CD4-positive, alpha-beta T cell treated with Interleukin-1 beta for 1 hour (primary cell): ENCODE measurements around the gene PRELID2.
"Not testable (repeated sequence)": the region's sequence is repeated elsewhere in the genome, so short reads cannot be mapped to it uniquely, and the experiment has no call there.

Source experiments
- DNase-seq, 2 donors: peaks; one replicate each; pipeline ENCODE4 v3.0.0-alpha.2; 2020 to 2022

The PRELID2 gene

GRCh38 chr5:145834917-145835847 is at the start of gene PRELID2:
Gene PRELID2 (minus strand): TSS chr5:145835342. CDS start chr5:145835251, 91 bp downstream.
- peak; percentile 59 to 63 for DNase-seq

GRCh38 chr5:145874765-145875164 is 39.6 kb upstream of the PRELID2 start:
- no peak for DNase-seq

DNA sequence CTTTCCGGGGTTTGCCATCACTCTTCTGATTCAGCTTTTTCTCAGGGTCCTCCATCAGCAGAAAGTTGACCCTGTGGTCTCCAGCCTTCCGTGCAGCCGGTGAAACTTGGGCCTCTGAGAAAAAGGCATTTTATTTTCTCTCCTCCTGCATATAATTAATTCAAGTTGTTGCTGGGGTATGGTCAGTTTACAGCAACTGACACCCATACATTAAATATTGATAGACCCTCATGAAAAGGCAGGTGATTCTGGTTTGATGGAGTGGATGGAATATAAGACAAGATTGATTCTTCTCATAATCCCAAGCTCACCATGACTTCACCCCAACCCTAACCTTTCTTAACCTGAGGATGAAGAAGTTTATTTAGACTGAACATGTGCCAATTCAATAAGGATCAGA is 37.8 kb upstream of the PRELID2 start, which contains the start of gene GRXCR2:
TSS of gene GRXCR2 (minus strand) at position 101 of the 400 bp plus-strand sequence. CDS start at position 55, 46 bp downstream.
- no peak for DNase-seq

GRCh38 chr5:145872486-145872885 is 37.3 kb upstream of the PRELID2 start:
- DNase-seq, result no peak

GRCh38 chr5:145869753-145870152 is 34.6 kb upstream of the PRELID2 start:
- no peak for DNase-seq

GRCh38 chr5:145867806-145868205 is 32.7 kb upstream of the PRELID2 start:
- DNase-seq, result no peak

GRCh38 chr5:145864432-145864831 is 29.3 kb upstream of the PRELID2 start:
- not testable (repeated sequence) for DNase-seq

GRCh38 chr5:145863003-145863402 is 27.9 kb upstream of the PRELID2 start:
- no peak for DNase-seq

DNA sequence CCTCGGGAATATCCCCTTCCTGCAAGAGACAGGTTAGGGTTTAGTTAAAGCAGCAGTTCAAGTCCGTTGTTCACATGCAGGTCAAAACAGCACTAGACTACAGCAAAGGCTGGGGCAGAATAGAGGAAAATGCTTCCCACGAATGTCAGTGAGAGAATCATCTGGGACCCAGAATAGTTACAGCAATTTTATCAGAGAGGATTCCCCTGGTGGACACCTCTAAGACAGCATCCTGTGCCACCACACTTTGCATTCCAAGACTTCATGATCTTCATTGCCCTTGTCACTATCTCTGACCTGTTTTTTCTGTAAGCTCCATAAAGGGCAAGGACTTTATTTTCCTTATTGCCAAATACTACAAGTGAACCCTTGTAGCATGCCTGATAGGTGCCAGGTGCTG is 24.8 kb upstream of the PRELID2 start:
- no peak for DNase-seq

DNA sequence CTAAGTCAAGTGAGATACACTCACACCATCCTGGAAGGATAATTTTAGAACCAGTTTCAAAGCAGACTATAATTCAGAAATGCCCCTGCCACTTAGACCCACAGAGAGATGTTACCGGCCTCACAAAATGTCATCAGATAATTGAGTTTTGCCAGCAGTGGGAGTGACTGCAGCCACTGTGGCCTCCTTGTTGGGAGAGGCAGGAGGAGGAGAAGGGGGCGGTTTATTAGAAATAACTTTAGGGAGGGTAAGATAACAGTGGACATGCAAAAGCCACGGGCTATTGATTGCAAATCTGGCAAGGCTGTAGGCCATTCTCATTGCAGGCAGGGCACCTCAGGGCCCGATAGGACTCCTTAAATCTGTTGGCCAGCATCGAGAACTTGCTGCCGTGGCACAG is 24.3 kb upstream of the PRELID2 start:
- DNase-seq, result no peak

DNA sequence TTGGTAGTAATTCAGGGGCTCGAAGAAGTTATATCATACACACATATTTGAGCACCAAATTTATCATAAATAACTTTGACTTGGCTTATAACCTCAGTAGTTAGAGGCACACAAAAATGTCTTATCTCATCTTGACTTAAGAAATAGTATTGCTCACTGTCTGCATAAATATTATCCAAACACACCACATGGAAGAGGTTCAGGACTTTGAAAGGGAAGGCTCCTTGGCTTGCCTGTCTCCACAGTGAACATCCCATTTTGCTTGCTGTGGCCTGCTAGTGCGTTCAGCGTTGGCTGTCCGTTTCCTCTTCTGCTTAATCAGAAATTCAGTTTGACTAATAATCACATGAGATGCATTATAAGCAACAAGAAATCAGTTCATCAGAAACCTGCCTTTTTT is 23.8 kb upstream of the PRELID2 start:
- DNase-seq, result no peak

DNA sequence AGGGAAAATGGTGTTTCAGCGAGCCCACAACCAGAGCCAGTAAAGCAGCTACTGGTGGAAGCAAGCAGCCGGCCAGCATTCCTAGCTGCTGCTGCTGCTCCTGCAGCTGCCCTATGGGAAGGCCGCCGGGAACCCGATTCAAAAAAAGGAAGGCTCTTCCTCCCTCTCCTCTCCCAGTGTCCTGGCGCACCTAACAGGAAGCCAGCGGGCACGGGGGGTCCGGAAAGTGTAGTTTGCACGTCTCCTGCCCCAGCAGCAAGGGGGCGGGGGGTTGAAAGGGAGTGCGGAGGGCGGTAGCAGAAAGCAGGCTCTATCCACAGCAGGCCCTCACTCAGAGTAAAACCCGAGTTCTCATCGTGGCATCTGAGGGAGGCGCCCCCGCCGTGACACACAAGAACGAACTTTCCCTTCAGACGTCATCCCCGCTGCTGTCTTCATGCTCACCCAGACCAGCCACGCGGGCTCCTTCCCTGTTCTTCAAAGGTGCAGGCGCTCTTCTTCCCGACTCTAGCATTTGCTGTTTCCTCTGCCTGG is 21.2 kb upstream of the PRELID2 start:
- peak in 1 of 2 donors; percentile 13 for DNase-seq

GRCh38 chr5:145855763-145856267 is 20.7 kb upstream of the PRELID2 start:
- no peak for DNase-seq

DNA sequence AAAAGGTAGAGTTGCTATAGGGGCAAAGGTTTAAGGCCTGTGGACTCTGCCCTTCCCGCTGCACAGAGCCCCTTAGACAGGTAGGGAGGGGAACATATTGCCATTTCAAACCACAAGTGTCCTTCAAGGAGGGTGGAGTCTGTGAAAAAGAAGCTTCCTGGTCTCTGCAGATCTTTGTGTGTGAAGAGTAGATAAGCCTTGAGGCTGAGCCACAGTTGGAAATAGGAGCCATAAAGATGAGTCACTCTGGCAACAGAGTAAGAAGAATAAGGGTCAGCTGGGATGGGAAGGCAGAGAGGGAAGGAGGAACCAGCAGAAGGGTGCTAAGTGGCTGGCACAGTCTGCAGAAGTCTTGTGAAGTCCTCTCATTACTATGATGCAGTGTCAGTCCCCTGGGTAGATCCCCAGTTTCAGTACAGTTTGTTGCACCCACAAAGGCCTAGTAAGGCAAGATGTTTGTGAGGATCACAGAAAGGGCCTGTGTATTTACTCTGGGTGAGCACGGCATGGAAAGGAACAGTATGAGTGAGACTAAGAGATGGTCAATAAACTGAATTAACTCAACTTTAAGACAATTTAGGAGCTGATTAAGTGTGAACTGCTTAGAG is 19.6 kb upstream of the PRELID2 start:
- no peak for DNase-seq

GRCh38 chr5:145853781-145854376 is 18.7 kb upstream of the PRELID2 start:
- DNase-seq, result no peak

DNA sequence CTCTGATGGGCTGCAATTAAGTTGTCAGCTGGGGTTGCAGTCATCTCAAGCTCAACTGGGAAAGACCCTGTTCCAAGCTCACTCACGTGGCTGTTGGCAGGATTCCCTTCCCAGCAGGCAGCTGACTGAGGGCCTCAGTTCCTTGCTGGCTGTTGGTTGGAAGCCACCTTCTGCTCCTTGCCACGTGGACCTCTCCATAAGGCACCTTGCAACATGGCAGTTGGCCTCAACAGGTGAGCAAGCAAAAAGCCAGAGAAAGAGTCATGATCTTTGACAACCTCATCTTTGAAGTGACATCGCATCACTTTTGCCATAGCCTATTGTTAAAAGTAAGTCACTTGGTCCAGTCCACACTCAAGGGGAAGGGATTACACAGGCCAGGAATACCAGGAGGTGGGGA is 17.8 kb upstream of the PRELID2 start:
- no peak for DNase-seq

DNA sequence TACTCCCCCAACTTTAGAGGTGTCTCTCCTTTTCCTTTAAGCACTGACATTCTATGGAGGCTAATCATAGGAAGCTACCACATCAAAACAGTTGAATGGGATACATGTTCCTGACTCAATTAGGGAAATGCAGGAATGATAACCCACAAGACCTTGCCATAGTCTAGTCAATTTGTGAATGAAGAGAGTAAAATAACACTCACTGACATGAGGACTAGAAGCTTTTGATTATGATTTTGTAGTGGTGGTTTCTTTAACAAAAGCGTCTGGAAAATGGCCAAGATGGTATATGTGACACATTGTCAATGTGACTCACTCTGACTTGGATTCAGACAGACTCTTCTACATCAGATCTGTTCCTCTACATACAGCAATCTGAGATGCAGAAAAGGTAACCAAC is 13.7 kb upstream of the PRELID2 start:
- no peak for DNase-seq

- DNase-seq, result no peak
Measured at GRCh38 chr5:145847499-145848497, 12.7 kb upstream of the PRELID2 start.

GRCh38 chr5:145846081-145846480 is 10.9 kb upstream of the PRELID2 start:
- no peak for DNase-seq

- DNase-seq, result no peak
Measured at GRCh38 chr5:145841299-145841698, 6.2 kb upstream of the PRELID2 start.

DNA sequence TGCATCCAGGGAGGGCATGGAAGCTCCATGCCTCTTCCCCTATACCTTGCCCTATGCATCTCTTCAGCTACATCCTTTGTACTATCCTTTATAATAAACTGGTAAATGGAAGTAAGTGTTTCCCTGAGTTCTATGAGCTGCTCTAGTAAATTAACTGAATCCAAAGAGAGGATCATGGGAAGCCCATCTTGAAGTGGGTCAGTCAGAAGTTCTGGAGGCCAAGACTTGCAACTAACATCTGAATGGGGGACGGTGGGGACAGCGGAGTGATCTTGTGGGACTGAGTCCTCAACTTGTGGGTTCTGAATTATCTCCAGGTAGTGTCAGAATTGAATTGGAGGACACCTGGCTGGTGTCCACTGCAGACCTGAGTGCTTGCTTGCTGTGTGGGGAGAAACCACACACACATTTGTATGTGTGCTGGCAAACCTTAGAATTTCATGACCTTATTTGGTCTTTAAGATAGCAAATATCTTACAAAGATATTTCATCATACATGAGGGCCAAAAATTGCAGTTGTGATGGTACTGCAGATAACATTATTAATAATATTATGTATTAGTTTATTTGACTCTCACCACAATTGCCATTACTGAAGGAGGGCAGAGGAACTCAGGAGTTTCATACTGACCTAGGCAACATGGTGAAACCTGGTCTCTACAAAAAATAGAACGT is 5.5 kb upstream of the PRELID2 start:
- DNase-seq, result no peak
